Glutamatergic neuron (in vitro differentiated cells): ENCODE data around the gene CHD2. TPM values are rescaled to one million over a fixed set of nuclear protein-coding genes. Genes with fewer than 3 reads are reported as not detected.
A peak's percentile ranks its signal among the peaks of the same experiment; 100 is the strongest.

Experiments
- DNase-seq: peaks from one replicate; pipeline ENCODE4 v3.0.0; 2022
- H3K27ac Mint-ChIP-seq: one replicate; pipeline ENCODE4 v1.8.0; 2020; ENCODE audit warnings: mild to moderate bottlenecking, mixed read lengths, inconsistent platforms; ENCODE audit not compliant: unreplicated experiment
- H3K27me3 Mint-ChIP-seq: one replicate; pipeline ENCODE4 v1.8.0; 2020; ENCODE audit warnings: mild to moderate bottlenecking, moderate library complexity, mixed read lengths, inconsistent platforms; ENCODE audit not compliant: unreplicated experiment
- H3K36me3 Mint-ChIP-seq: one replicate; pipeline ENCODE4 v1.8.0; 2020; ENCODE audit warnings: mild to moderate bottlenecking, mixed read lengths, inconsistent platforms; ENCODE audit not compliant: unreplicated experiment
- H3K4me1 Mint-ChIP-seq: one replicate; pipeline ENCODE4 v1.8.0; 2020; ENCODE audit warnings: mild to moderate bottlenecking, low read depth, mixed read lengths, inconsistent platforms; ENCODE audit not compliant: unreplicated experiment
- H3K4me3 Mint-ChIP-seq: one replicate; pipeline ENCODE4 v1.8.0; 2020; ENCODE audit warnings: mild to moderate bottlenecking, mixed read lengths, inconsistent platforms; ENCODE audit not compliant: unreplicated experiment
- H3K9me3 Mint-ChIP-seq: one replicate; pipeline ENCODE4 v1.8.0; 2020; ENCODE audit warnings: mild to moderate bottlenecking, moderate library complexity, mixed read lengths, inconsistent platforms; ENCODE audit not compliant: unreplicated experiment
- CTCF ChIP-seq: fragments of 200-600 bp; sonication (generic); IDR thresholded peaks from one replicate; pipeline ENCODE4 v1.5.0; 2021; ENCODE audit not compliant: partially characterized antibody, unreplicated experiment
- total RNA-seq: library from RNA; stranded (reverse); fragmentation: NEBNext Ultra II Directional; extraction: Animal tissue kit (Norgen Biotek cat#: 25700); gene quantifications from one replicate; pipeline ENCODE4 v1.2.1, GENCODE V29; 2021; ENCODE audit not compliant: unreplicated experiment

Gene CHD2
- total RNA-seq, 1 donor from 2014 or later: 201 TPM

GRCh38 chr15:93041159-93041547 is 141.0 kb downstream of the CHD2 start:
- TF ChIP-seq CTCF: no peak
- H3K9me3 Mint-ChIP-seq: peaks cover 22% of the 10 kb centered on the region
- H3K27me3 Mint-ChIP-seq: peaks cover 27% of the 10 kb centered on the region
- no peak overlapping the region for H3K4me3 Mint-ChIP-seq
- H3K4me1 Mint-ChIP-seq: peaks cover 32% of the 10 kb centered on the region
- no peak overlapping the region for H3K27ac Mint-ChIP-seq
- peak; percentile 8 for DNase-seq
- peaks cover 16% of the 10 kb centered on the region for H3K36me3 Mint-ChIP-seq

DNA sequence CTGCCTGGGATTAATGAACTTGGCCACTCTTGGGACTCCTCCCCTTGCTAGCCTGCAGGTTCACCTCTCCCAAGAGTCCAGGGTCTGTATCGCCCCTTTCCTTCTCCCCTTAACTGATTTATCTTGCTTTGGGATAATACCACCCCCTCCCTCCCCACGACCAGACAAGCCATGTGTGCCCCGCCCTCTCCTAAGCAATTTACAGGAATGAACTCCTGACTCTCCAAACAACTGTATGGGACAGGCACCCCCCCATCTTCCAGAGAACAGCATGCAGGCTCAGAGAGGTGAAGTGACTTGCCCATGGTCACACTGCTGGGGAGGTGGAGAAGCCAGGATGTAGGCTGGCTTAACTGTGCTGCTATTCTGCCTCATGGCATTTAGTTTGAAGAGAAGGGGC is 142.1 kb downstream of the CHD2 start:
- H3K4me3 Mint-ChIP-seq: no peak overlapping the region
- H3K27ac Mint-ChIP-seq: no peak overlapping the region
- no peak for DNase-seq
- H3K4me1 Mint-ChIP-seq: peaks cover 25% of the 10 kb centered on the region
- peaks cover 21% of the 10 kb centered on the region for H3K36me3 Mint-ChIP-seq
- H3K27me3 Mint-ChIP-seq: peaks cover 25% of the 10 kb centered on the region
- no peak for TF ChIP-seq CTCF
- H3K9me3 Mint-ChIP-seq: peaks cover 25% of the 10 kb centered on the region

DNA sequence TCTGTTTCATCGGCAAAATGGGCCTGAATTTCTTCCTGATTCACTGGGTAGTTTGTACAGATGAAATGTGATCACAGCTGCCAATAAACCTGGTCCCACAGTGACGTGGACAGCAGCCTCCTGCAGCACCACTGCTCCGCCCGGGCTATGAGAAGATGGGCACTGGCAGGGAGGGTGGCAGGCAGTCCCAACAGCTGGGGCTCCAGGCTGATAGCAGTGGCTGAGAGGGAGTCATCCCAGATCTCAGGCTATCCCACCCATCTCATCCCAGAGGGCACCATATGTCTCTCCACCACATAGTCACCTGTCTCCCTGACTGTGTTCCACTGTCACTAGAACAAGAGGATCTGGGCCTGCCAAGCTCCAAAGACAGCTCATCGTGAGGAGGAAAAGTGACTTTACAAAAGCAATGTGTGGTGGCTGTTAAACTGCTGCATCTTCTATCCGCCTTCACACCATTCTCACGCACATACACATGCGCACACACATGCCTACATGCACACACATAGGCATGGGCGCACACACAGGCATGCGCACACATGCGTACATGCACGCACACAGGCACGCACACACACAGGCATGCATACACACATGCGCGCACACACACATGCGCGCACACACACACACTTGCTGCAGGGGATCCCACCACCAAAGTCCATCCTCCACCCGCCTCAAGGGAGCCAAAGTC is 142.7 kb downstream of the CHD2 start:
- peaks cover 21% of the 10 kb centered on the region for H3K4me1 Mint-ChIP-seq
- peaks cover 21% of the 10 kb centered on the region for H3K27me3 Mint-ChIP-seq
- H3K36me3 Mint-ChIP-seq: peaks cover 21% of the 10 kb centered on the region
- peak; percentile 12 for DNase-seq
- H3K9me3 Mint-ChIP-seq: peaks cover 21% of the 10 kb centered on the region
- no peak for TF ChIP-seq CTCF
- peak overlapping the region; percentile 53 for H3K4me3 Mint-ChIP-seq
- peak overlapping the region; percentile 65 for H3K27ac Mint-ChIP-seq

GRCh38 chr15:93043621-93044300 is 143.6 kb downstream of the CHD2 start:
- Mint-ChIP-seq H3K27ac (no peak overlapping the region), H3K4me1 (peaks cover 21% of the 10 kb centered on the region), H3K4me3 (no peak overlapping the region), H3K27me3 (peaks cover 24% of the 10 kb centered on the region), H3K36me3 (peaks cover 21% of the 10 kb centered on the region), H3K9me3 (peaks cover 20% of the 10 kb centered on the region)
- DNase-seq: no peak
- no peak for TF ChIP-seq CTCF
